ENCODE data around the gene SLC25A12.

GRCh38 chr2:171939058-171939742 is 45.2 kb upstream of the SLC25A12 start:
- TF ChIP-seq CTCF (IDR thresholded peaks at IDR 0.05) (no peak), POLR2A (IDR thresholded peaks at IDR 0.05) (no peak), POLR2AphosphoS5 (IDR thresholded peaks at IDR 0.05) (no peak), EP300 (IDR thresholded peaks at IDR 0.05) (no peak)

Data from suprapubic skin (tissue), 4 donors.